ENCODE data around the gene DCHS1. TPM values are rescaled to one million over a fixed set of nuclear protein-coding genes. Genes with fewer than 3 reads are reported as not detected.

Gene DCHS1
- total RNA-seq, 4 donors from 2014 or later, result 3.9 to 9.0 (median 6.4) TPM

DNA sequence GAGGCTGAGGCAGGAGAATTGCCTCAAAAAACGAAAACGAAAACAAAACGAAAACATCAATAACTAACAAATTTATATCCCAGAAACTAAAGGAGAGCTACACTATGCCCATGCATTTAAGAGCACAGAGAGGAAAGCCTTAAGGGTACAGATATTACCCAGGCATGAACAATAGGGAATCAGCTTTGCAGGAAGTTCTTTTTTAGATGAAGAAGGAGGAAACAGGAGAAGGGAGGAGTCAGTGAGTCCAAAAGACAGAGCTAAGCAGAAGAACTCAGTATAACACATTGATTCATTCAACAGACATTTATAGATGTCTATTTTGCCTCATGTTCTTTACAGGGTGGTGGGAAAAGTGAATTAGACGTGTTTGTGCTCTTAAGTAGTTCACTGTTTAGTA is 19.3 kb upstream of the DCHS1 start:
- WGBS, result 87% methylated on average over 4 of the region's 4 CpGs
- Histone ChIP-seq H3K27ac (no peak overlapping the region), H3K9me3 (no peaks in the 10 kb centered on the region), H3K27me3 (no peaks in the 10 kb centered on the region), H3K36me3 (peaks cover 1% of the 10 kb centered on the region), H3K4me1 (no peaks in the 10 kb centered on the region), H3K4me3 (no peak overlapping the region)
- DNase-seq (ENCODE audit: low spot score in 2 of 2), result no peak
- TF ChIP-seq POLR2A (IDR thresholded peaks at IDR 0.05) (no peak), EP300 (IDR thresholded peaks at IDR 0.05) (no peak)

GRCh38 chr11:6674219-6674597 is 18.6 kb upstream of the DCHS1 start:
- no peak for DNase-seq (ENCODE audit: low spot score in 2 of 2)
- 85% methylated on average over 1 of the region's 1 CpG for WGBS
- no peak overlapping the region for H3K27ac ChIP-seq
- H3K4me3 ChIP-seq, result no peak overlapping the region
- no peaks in the 10 kb centered on the region for H3K4me1 ChIP-seq
- H3K27me3 ChIP-seq, result no peaks in the 10 kb centered on the region
- no peak for TF ChIP-seq POLR2AphosphoS5 (IDR thresholded peaks at IDR 0.05)
- no peak for TF ChIP-seq EP300 (IDR thresholded peaks at IDR 0.05)
- TF ChIP-seq, protein P1, sequence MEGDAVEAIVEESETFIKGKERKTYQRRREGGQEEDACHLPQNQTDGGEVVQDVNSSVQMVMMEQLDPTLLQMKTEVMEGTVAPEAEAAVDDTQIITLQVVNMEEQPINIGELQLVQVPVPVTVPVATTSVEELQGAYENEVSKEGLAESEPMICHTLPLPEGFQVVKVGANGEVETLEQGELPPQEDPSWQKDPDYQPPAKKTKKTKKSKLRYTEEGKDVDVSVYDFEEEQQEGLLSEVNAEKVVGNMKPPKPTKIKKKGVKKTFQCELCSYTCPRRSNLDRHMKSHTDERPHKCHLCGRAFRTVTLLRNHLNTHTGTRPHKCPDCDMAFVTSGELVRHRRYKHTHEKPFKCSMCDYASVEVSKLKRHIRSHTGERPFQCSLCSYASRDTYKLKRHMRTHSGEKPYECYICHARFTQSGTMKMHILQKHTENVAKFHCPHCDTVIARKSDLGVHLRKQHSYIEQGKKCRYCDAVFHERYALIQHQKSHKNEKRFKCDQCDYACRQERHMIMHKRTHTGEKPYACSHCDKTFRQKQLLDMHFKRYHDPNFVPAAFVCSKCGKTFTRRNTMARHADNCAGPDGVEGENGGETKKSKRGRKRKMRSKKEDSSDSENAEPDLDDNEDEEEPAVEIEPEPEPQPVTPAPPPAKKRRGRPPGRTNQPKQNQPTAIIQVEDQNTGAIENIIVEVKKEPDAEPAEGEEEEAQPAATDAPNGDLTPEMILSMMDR (IDR thresholded peaks at IDR 0.05), result no peak
- TF ChIP-seq POLR2A (IDR thresholded peaks at IDR 0.05), result no peak
- no peaks in the 10 kb centered on the region for H3K36me3 ChIP-seq
- no peaks in the 10 kb centered on the region for H3K9me3 ChIP-seq

- no peaks in the 10 kb centered on the region for H3K27me3 ChIP-seq
- H3K9me3 ChIP-seq, result no peaks in the 10 kb centered on the region
- no peak overlapping the region for H3K27ac ChIP-seq
- DNase-seq (ENCODE audit: low spot score in 2 of 2), result no peak
- no peak for TF ChIP-seq POLR2A (IDR thresholded peaks at IDR 0.05)
- TF ChIP-seq EP300 (IDR thresholded peaks at IDR 0.05), result no peak
- TF ChIP-seq, protein P1 (IDR thresholded peaks at IDR 0.05), result no peak
- TF ChIP-seq POLR2AphosphoS5 (IDR thresholded peaks at IDR 0.05), result no peak
- no peaks in the 10 kb centered on the region for H3K4me1 ChIP-seq
- H3K36me3 ChIP-seq, result no peaks in the 10 kb centered on the region
- no peak overlapping the region for H3K4me3 ChIP-seq
Measured at GRCh38 chr11:6673523-6674218, 18.1 kb upstream of the DCHS1 start.

GRCh38 chr11:6671991-6672390 is 16.4 kb upstream of the DCHS1 start:
- Histone ChIP-seq H3K4me1 (no peaks in the 10 kb centered on the region), H3K27me3 (no peaks in the 10 kb centered on the region), H3K36me3 (no peaks in the 10 kb centered on the region), H3K27ac (no peak overlapping the region), H3K9me3 (no peaks in the 10 kb centered on the region), H3K4me3 (no peak overlapping the region)
- 85% methylated on average over 2 of the region's 2 CpGs for WGBS
- TF ChIP-seq POLR2AphosphoS5 (IDR thresholded peaks at IDR 0.05) (no peak), EP300 (IDR thresholded peaks at IDR 0.05) (no peak), POLR2A (IDR thresholded peaks at IDR 0.05) (no peak)
- TF ChIP-seq, protein P1 (IDR thresholded peaks at IDR 0.05), result no peak
- no peak for DNase-seq (ENCODE audit: low spot score in 2 of 2)

- WGBS, result 77% methylated on average over 6 of the region's 6 CpGs
Measured at GRCh38 chr11:6670202-6670830, 14.7 kb upstream of the DCHS1 start.

More at GRCh38 chr11:6670202-6670830, 14.7 kb upstream of the DCHS1 start:
- Histone ChIP-seq H3K27ac (no peak overlapping the region), H3K36me3 (no peaks in the 10 kb centered on the region), H3K4me3 (no peak overlapping the region), H3K4me1 (no peaks in the 10 kb centered on the region), H3K9me3 (no peaks in the 10 kb centered on the region), H3K27me3 (no peaks in the 10 kb centered on the region)
- TF ChIP-seq EP300 (IDR thresholded peaks at IDR 0.05) (no peak), POLR2AphosphoS5 (IDR thresholded peaks at IDR 0.05) (no peak), POLR2A (IDR thresholded peaks at IDR 0.05) (no peak)
- TF ChIP-seq, protein P1 (IDR thresholded peaks at IDR 0.05), result no peak
- no peak for DNase-seq (ENCODE audit: low spot score in 2 of 2)
